HepG2 (cell line): Measurements from ENCODE around the gene SLC43A3. TPM values are rescaled to one million over a fixed set of nuclear protein-coding genes. Genes with fewer than 3 reads are reported as not detected.

ENCODE experiments used
- CBFB ChIP-seq: sonication (generic); formaldehyde crosslinking; IDR thresholded peaks from 2 replicates; pipeline ENCODE4 v1.4.0; 2020; ENCODE audit warnings: missing genetic modification reagents
- CBX5 ChIP-seq: sonication (generic); formaldehyde crosslinking; IDR thresholded peaks from 2 replicates; pipeline ENCODE4 v1.4.0; 2020; ENCODE audit warnings: missing genetic modification reagents, borderline replicate concordance
- DDIT3 ChIP-seq: sonication (generic); formaldehyde crosslinking; IDR thresholded peaks from 2 replicates; pipeline ENCODE4 v1.4.0; 2020; ENCODE audit warnings: mild to moderate bottlenecking, missing genetic modification reagents
- EEA1 ChIP-seq: sonication (generic); formaldehyde crosslinking; IDR thresholded peaks from 2 replicates; pipeline ENCODE4 v1.5.1; 2020; ENCODE audit warnings: mild to moderate bottlenecking, missing genetic modification reagents, borderline replicate concordance
- ELF4 ChIP-seq: sonication (generic); formaldehyde crosslinking; IDR thresholded peaks from 2 replicates; pipeline ENCODE4 v1.5.0; 2020; ENCODE audit warnings: missing genetic modification reagents, mild to moderate bottlenecking, moderate library complexity, borderline replicate concordance
- GATAD2A ChIP-seq: IDR thresholded peaks from 2 replicates; pipeline ENCODE4 v1.6.1; 2016
- GTF2F1 ChIP-seq: fragments of 150-350 bp; IDR thresholded peaks from 2 replicates; pipeline ENCODE4 v1.6.1; 2014; ENCODE audit warnings: low read length
- HMG20B ChIP-seq: conservative IDR thresholded peaks from 2 replicates; pipeline ENCODE4 v1.6.1; 2016; ENCODE audit warnings: missing genetic modification reagents, missing compliant biosample characterization
- MEF2D ChIP-seq: sonication (generic); formaldehyde crosslinking; IDR thresholded peaks from 2 replicates; pipeline ENCODE4 v1.5.1; 2020; ENCODE audit warnings: mild to moderate bottlenecking, missing genetic modification reagents
- MTF1 ChIP-seq: sonication (generic); formaldehyde crosslinking; IDR thresholded peaks from 2 replicates; pipeline ENCODE4 v1.5.0; 2020; ENCODE audit warnings: missing genetic modification reagents
- MXD4 ChIP-seq: IDR thresholded peaks from 2 replicates; pipeline ENCODE4 v1.6.1; 2016; ENCODE audit warnings: mild to moderate bottlenecking, missing biosample characterization, missing genetic modification reagents
- PRPF4 ChIP-seq: fragments of 200-400 bp; formaldehyde crosslinking; IDR thresholded peaks from 2 replicates; pipeline ENCODE4 v1.6.1; 2016; ENCODE audit warnings: low read length, low read depth; ENCODE audit not compliant: poor library complexity, severe bottlenecking
- TFAP4 ChIP-seq: sonication (generic); IDR thresholded peaks from 2 replicates; pipeline ENCODE4 v1.6.1; 2016; ENCODE audit warnings: low read depth, borderline replicate concordance
- TRIM22 ChIP-seq: fragments of 450-650 bp; IDR thresholded peaks from 2 replicates; pipeline ENCODE4 v1.6.1; 2017
- U2AF2 ChIP-seq: fragments of 200-400 bp; formaldehyde crosslinking; IDR thresholded peaks from 2 replicates; pipeline ENCODE4 v1.6.1; 2017; ENCODE audit warnings: low read depth, mild to moderate bottlenecking, low read length
- ZBTB20 ChIP-seq: sonication (generic); formaldehyde crosslinking; IDR thresholded peaks from 2 replicates; pipeline ENCODE4 v1.8.1; 2023; ENCODE audit warnings: missing genetic modification reagents, low read depth, mild to moderate bottlenecking, borderline replicate concordance
- ZBTB3 ChIP-seq: sonication (generic); formaldehyde crosslinking; IDR thresholded peaks from 2 replicates; pipeline ENCODE4 v1.4.0; 2020; ENCODE audit warnings: low read depth, mild to moderate bottlenecking, moderate library complexity, missing genetic modification reagents, borderline replicate concordance
- ZBTB42 ChIP-seq: sonication (generic); formaldehyde crosslinking; IDR thresholded peaks from 2 replicates; pipeline ENCODE4 v1.5.0; 2020; ENCODE audit warnings: mild to moderate bottlenecking, missing genetic modification reagents
- ZEB1 ChIP-seq: IDR thresholded peaks from 2 replicates; pipeline ENCODE4 v1.6.1; 2012; ENCODE audit warnings: mild to moderate bottlenecking, low read depth, inconsistent platforms; ENCODE audit not compliant: insufficient replicate concordance
- ZFP1 ChIP-seq: IDR thresholded peaks from 2 replicates; pipeline ENCODE4 v1.6.1; 2016
- ZNF10 ChIP-seq: sonication (generic); formaldehyde crosslinking; IDR thresholded peaks from 2 replicates; pipeline ENCODE4 v1.4.0; 2020; ENCODE audit warnings: mild to moderate bottlenecking, low read depth, missing genetic modification reagents, borderline replicate concordance
- ZNF207 ChIP-seq: fragments of 450-650 bp; IDR thresholded peaks from 2 replicates; pipeline ENCODE4 v1.6.1; 2016; ENCODE audit warnings: antibody characterized with exemption, borderline replicate concordance
- ZNF317 ChIP-seq: sonication (generic); formaldehyde crosslinking; IDR thresholded peaks from 2 replicates; pipeline ENCODE4 v1.5.0; 2020; ENCODE audit warnings: mild to moderate bottlenecking, missing genetic modification reagents
- ZNF343 ChIP-seq: sonication (generic); formaldehyde crosslinking; IDR thresholded peaks from 2 replicates; pipeline ENCODE4 v1.4.0; 2020; ENCODE audit warnings: mild to moderate bottlenecking, missing genetic modification reagents
- ZNF383 ChIP-seq: sonication (generic); formaldehyde crosslinking; IDR thresholded peaks from 2 replicates; pipeline ENCODE4 v1.4.0; 2020; ENCODE audit warnings: missing genetic modification reagents, mild to moderate bottlenecking, borderline replicate concordance
- ZNF556 ChIP-seq: sonication (generic); formaldehyde crosslinking; IDR thresholded peaks from 2 replicates; pipeline ENCODE4 v1.4.0; 2020; ENCODE audit warnings: mild to moderate bottlenecking, missing genetic modification reagents, borderline replicate concordance
- ZNF607 ChIP-seq: sonication (generic); formaldehyde crosslinking; IDR thresholded peaks from 2 replicates; pipeline ENCODE4 v1.5.1; 2020; ENCODE audit warnings: missing genetic modification reagents, mild to moderate bottlenecking, borderline replicate concordance
- ZNF709 ChIP-seq: sonication (generic); formaldehyde crosslinking; IDR thresholded peaks from 2 replicates; pipeline ENCODE4 v1.5.0; 2020; ENCODE audit warnings: mild to moderate bottlenecking, missing genetic modification reagents
- ZNF879 ChIP-seq: sonication (generic); formaldehyde crosslinking; IDR thresholded peaks from 2 replicates; pipeline ENCODE4 v1.8.1; 2023; ENCODE audit warnings: missing genetic modification reagents
- ZSCAN29 ChIP-seq: sonication (generic); formaldehyde crosslinking; conservative IDR thresholded peaks from 2 replicates; pipeline ENCODE4 v1.4.0; 2020; ENCODE audit warnings: mild to moderate bottlenecking, missing genetic modification reagents
- polyA plus RNA-seq, 8 experiments: library from polyadenylated mRNA; depleted of rRNA in 3 of 8; stranded (reverse) in 7 of 8; unstranded in 1 of 8; fragments of >200 nt; fragmentation: Illumina TruSeq in 4 of 8; extraction: Trizol in 4 of 8; gene quantifications; 2 replicates each; pipeline versions ENCODE4 v1.2.1 to v1.2.3, GENCODE V29; 2011 to 2016; ENCODE audit warnings: low read depth in 4 of 8, missing spikeins in 1 of 8, mixed read lengths in 1 of 8; ENCODE audit not compliant: insufficient read depth in 1 of 8
- total RNA-seq, 5 experiments: library from RNA; depleted of rRNA; stranded (reverse); fragments of >200 nt; fragmentation: Illumina TruSeq; extraction: Trizol; gene quantifications; 2 replicates each; pipeline ENCODE4 v1.2.3, GENCODE V29; 2016; ENCODE audit warnings: low read depth in 1 of 5
- TF ChIP-seq, protein P1 (sequence below): IDR thresholded peaks from 2 replicates; pipeline ENCODE4 v1.6.1; 2016

The SLC43A3 gene
- total and polyA plus RNA-seq, 2 of the 13 experiments (the other 11 are each of a cell fraction or from before 2014, with no cell fraction given), result 2.6 TPM; not detected in 1

DNA sequence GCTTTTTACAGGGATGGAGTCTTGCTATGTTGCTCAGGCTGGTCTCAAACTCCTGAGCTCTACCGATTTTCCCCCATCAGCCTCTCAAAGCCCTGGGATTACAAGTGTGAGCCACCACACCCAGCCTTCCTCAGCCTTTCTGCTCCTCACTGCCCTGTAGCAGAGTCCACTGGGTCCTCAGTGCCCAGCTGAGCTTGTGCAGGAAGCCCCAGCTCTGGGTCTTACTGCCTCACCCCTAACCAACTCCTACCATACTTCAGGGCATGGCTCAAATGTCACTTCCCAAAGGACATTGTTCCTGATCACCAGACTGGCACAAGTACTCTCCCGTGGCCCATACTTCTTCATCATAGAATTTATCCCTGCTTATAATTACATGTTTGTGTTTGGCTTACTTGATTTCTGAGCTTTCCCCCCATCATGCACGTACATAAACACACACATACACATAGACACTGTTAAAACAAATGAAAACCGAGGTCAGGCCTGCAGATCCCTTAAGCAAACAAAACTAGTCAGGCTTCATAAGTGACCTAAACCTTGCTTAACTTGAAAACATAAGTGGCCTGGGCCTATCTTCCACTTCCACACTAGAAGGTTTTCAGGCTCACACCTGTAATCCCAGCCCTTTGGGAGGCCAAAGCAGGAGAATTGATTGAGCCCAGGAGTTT is 14.0 kb upstream of the SLC43A3 start (continued):
- TF ChIP-seq ELF4 (CRISPR knock-in tag), result no peak
- no peak for TF ChIP-seq ZBTB3
- peak; percentile 33; the same call in 1 of the 2 replicates for TF ChIP-seq ZNF556 (CRISPR knock-in tag)
- TF ChIP-seq ZSCAN29 (CRISPR knock-in tag), result 0 out of 2 replicates have a peak, but pooled peaks have one; percentile 21
- TF ChIP-seq MTF1 (CRISPR knock-in tag), result no peak
- no peak for TF ChIP-seq TRIM22
- TF ChIP-seq, protein P1, sequence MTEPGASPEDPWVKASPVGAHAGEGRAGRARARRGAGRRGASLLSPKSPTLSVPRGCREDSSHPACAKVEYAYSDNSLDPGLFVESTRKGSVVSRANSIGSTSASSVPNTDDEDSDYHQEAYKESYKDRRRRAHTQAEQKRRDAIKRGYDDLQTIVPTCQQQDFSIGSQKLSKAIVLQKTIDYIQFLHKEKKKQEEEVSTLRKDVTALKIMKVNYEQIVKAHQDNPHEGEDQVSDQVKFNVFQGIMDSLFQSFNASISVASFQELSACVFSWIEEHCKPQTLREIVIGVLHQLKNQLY, result 0 out of 2 replicates have a peak, but pooled peaks have one; percentile 26
- TF ChIP-seq ZNF879 (CRISPR knock-in tag), result no peak
- no peak for TF ChIP-seq MXD4 (CRISPR knock-in tag)
- no peak for TF ChIP-seq ZNF10 (CRISPR knock-in tag)
- no peak for TF ChIP-seq ZNF207
- no peak for TF ChIP-seq CBFB (CRISPR knock-in tag)
- no peak for TF ChIP-seq MEF2D
- peak; percentile 82; the same call in 1 of the 2 replicates for TF ChIP-seq ZBTB20 (CRISPR knock-in tag)
- 0 out of 2 replicates have a peak, but pooled peaks have one; percentile 35 for TF ChIP-seq HMG20B
- TF ChIP-seq PRPF4, result no peak
- no peak for TF ChIP-seq CBX5 (CRISPR knock-in tag)
- TF ChIP-seq ZEB1, result no peak
- no peak for TF ChIP-seq ZNF383 (CRISPR knock-in tag)
- no peak for TF ChIP-seq EEA1 (CRISPR knock-in tag)
- TF ChIP-seq ZNF607 (CRISPR knock-in tag), result no peak
- TF ChIP-seq TFAP4, result peak; percentile 58; the same call in 1 of the 2 replicates
- no peak for TF ChIP-seq ZNF317
- TF ChIP-seq DDIT3 (CRISPR knock-in tag), result no peak
- no peak for TF ChIP-seq ZBTB42 (CRISPR knock-in tag)
- no peak for TF ChIP-seq ZFP1 (CRISPR knock-in tag)
- TF ChIP-seq ZNF343, result no peak
- TF ChIP-seq U2AF2, result no peak
- TF ChIP-seq GTF2F1, result no peak
- TF ChIP-seq ZNF709 (CRISPR knock-in tag), result no peak
- TF ChIP-seq GATAD2A (CRISPR knock-in tag), result peak; percentile 79
